Measurements from ENCODE around the gene RPIA.

RPIA gene

GRCh38 chr2:88720399-88720798 is 28.9 kb downstream of the RPIA start:
- Histone ChIP-seq H3K4me2 (ENCODE audit: low read length) (no peak overlapping the region), H3K36me3 (replicated peaks; ENCODE audit: low read depth, low read length) (peaks cover 23% of the 10 kb centered on the region), H3K79me2 (ENCODE audit: low read length) (peaks cover 8% of the 10 kb centered on the region; the same call in 1 of the 2 replicates), H4K20me1 (ENCODE audit: insufficient read depth, low read length) (no peaks in the 10 kb centered on the region), H3K9me3 (ENCODE audit: insufficient read depth, low read length) (no peaks in the 10 kb centered on the region), H2AFZ (ENCODE audit: low read depth, low read length) (no peak overlapping the region), H3K27ac (ENCODE audit: low read length) (no peak overlapping the region), H3K4me3 (ENCODE audit: low read length) (no peak overlapping the region), H3K9ac (ENCODE audit: low read length) (no peak overlapping the region), H3K4me1 (ENCODE audit: low read length) (no peaks in the 10 kb centered on the region), H3K27me3 (ENCODE audit: low read depth, low read length) (no peaks in the 10 kb centered on the region)
- no peak for TF ChIP-seq EZH2phosphoT487 (IDR thresholded peaks at IDR 0.05; ENCODE audit: low read depth)
- TF ChIP-seq, protein P1, sequence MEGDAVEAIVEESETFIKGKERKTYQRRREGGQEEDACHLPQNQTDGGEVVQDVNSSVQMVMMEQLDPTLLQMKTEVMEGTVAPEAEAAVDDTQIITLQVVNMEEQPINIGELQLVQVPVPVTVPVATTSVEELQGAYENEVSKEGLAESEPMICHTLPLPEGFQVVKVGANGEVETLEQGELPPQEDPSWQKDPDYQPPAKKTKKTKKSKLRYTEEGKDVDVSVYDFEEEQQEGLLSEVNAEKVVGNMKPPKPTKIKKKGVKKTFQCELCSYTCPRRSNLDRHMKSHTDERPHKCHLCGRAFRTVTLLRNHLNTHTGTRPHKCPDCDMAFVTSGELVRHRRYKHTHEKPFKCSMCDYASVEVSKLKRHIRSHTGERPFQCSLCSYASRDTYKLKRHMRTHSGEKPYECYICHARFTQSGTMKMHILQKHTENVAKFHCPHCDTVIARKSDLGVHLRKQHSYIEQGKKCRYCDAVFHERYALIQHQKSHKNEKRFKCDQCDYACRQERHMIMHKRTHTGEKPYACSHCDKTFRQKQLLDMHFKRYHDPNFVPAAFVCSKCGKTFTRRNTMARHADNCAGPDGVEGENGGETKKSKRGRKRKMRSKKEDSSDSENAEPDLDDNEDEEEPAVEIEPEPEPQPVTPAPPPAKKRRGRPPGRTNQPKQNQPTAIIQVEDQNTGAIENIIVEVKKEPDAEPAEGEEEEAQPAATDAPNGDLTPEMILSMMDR (IDR thresholded peaks at IDR 0.05; ENCODE audit: low read depth, low read length): no peak

- Histone ChIP-seq H3K27me3 (ENCODE audit: low read depth, low read length) (no peaks in the 10 kb centered on the region), H3K79me2 (ENCODE audit: low read length) (peaks cover 14% of the 10 kb centered on the region), H3K4me3 (ENCODE audit: low read length) (no peak overlapping the region), H4K20me1 (ENCODE audit: insufficient read depth, low read length) (no peaks in the 10 kb centered on the region), H3K4me1 (ENCODE audit: low read length) (no peaks in the 10 kb centered on the region), H3K9me3 (ENCODE audit: insufficient read depth, low read length) (no peaks in the 10 kb centered on the region), H3K4me2 (ENCODE audit: low read length) (no peak overlapping the region), H2AFZ (ENCODE audit: low read depth, low read length) (no peak overlapping the region), H3K9ac (ENCODE audit: low read length) (no peak overlapping the region), H3K27ac (ENCODE audit: low read length) (no peak overlapping the region), H3K36me3 (replicated peaks; ENCODE audit: low read depth, low read length) (peaks cover 21% of the 10 kb centered on the region)
- TF ChIP-seq EZH2phosphoT487 (IDR thresholded peaks at IDR 0.05; ENCODE audit: low read depth): no peak
- TF ChIP-seq, protein P1 (IDR thresholded peaks at IDR 0.05; ENCODE audit: low read depth, low read length): no peak
These were observed 29.8 kb downstream of the RPIA start for GRCh38 chr2:88721268-88721667.

GRCh38 chr2:88724643-88725332 is 33.3 kb downstream of the RPIA start:
- Histone ChIP-seq H3K9me3 (ENCODE audit: insufficient read depth, low read length) (no peaks in the 10 kb centered on the region), H3K9ac (ENCODE audit: low read length) (no peak overlapping the region), H3K27ac (ENCODE audit: low read length) (no peak overlapping the region), H3K79me2 (ENCODE audit: low read length) (peaks cover 21% of the 10 kb centered on the region), H2AFZ (ENCODE audit: low read depth, low read length) (no peak overlapping the region), H3K4me1 (ENCODE audit: low read length) (no peaks in the 10 kb centered on the region), H3K36me3 (replicated peaks; ENCODE audit: low read depth, low read length) (peaks cover 3% of the 10 kb centered on the region), H3K4me3 (ENCODE audit: low read length) (no peak overlapping the region), H3K4me2 (ENCODE audit: low read length) (no peak overlapping the region), H4K20me1 (ENCODE audit: insufficient read depth, low read length) (no peaks in the 10 kb centered on the region), H3K27me3 (ENCODE audit: low read depth, low read length) (no peaks in the 10 kb centered on the region)
- TF ChIP-seq EZH2phosphoT487 (IDR thresholded peaks at IDR 0.05; ENCODE audit: low read depth): no peak
- TF ChIP-seq, protein P1 (IDR thresholded peaks at IDR 0.05; ENCODE audit: low read depth, low read length): no peak

DNA sequence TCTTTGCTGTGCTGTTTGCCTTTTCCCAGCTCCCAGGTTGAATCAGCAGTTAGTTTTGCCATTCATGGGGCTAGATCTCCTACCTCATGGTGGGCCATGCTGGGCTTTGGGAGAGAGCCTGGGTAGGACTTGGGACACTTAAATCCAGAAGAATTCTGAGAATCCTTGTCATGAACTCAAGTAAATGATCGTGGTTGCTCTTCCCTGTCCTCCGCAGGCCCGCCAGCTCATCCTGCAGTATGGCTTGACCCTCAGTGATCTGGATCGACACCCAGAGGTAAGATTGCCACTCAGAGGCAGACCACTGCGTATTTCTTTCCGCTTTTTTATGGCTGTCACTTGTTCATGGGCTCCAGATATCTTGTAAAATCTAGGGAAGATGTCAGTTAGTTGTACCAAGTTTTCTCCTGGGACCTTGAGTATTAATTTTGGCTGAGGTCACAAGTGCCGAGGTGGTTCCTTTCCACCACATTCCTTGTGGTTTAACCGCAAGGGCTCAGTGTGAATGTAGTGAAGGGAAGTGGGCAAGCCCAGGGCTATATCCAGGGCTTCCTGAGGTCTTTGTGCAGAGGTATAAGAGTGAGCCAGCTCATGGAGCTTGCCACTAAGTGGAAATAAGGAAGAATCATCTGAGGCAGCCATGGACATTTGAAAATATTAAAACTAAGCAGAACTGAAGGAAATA is 37.7 kb downstream of the RPIA start:
- Histone ChIP-seq H3K9ac (ENCODE audit: low read length) (no peak overlapping the region), H2AFZ (ENCODE audit: low read depth, low read length) (no peak overlapping the region), H3K4me3 (ENCODE audit: low read length) (no peak overlapping the region), H3K79me2 (ENCODE audit: low read length) (peaks cover 22% of the 10 kb centered on the region), H3K4me2 (ENCODE audit: low read length) (no peak overlapping the region), H3K9me3 (ENCODE audit: insufficient read depth, low read length) (no peaks in the 10 kb centered on the region), H3K36me3 (replicated peaks; ENCODE audit: low read depth, low read length) (no peaks in the 10 kb centered on the region), H3K27me3 (ENCODE audit: low read depth, low read length) (no peaks in the 10 kb centered on the region), H4K20me1 (ENCODE audit: insufficient read depth, low read length) (no peaks in the 10 kb centered on the region), H3K27ac (ENCODE audit: low read length) (no peak overlapping the region), H3K4me1 (ENCODE audit: low read length) (no peaks in the 10 kb centered on the region)
- TF ChIP-seq EZH2phosphoT487 (IDR thresholded peaks at IDR 0.05; ENCODE audit: low read depth): no peak
- TF ChIP-seq, protein P1 (IDR thresholded peaks at IDR 0.05; ENCODE audit: low read depth, low read length): no peak

Data from OCI-LY3 (cell line).